Urothelium cell line (cell line): ENCODE data around the gene CSAG1.
"Not testable (repeated sequence)": the region's sequence is repeated elsewhere in the genome, so short reads cannot be mapped to it uniquely, and the experiment has no call there.

Experiments
- DNase-seq: peaks from one replicate; pipeline ENCODE4 v3.0.0; 2011; ENCODE audit warnings: low spot score, mixed read lengths
- FAIRE-seq: peaks from 2 replicates; lab custom pipeline; 2011; peaks lifted over from hg19 to GRCh38; lab: Jason Lieb, UNC

The CSAG1 gene

GRCh38 chrX:152733261-152733975 lies at the start of gene CSAG1, which contains the start of gene MAGEA12:
CSAG1 (minus strand) TSS chrX:152733721; CDS start chrX:152732460, 1,261 bp downstream.
MAGEA12 (plus strand) TSS chrX:152733757; CDS start chrX:152736162, 2,405 bp downstream.
- DNase-seq: no peak
- no peak for FAIRE-seq

GRCh38 chrX:152769549-152770289 lies 36.2 kb upstream of the CSAG1 start, which contains the start of gene MAGEA6:
MAGEA6 (minus strand) TSS chrX:152769689; CDS start chrX:152767650, 2,039 bp downstream.
- peak; percentile 79 for FAIRE-seq
- not testable (repeated sequence) for DNase-seq

- not testable (repeated sequence) for DNase-seq, FAIRE-seq
These were observed 33.0 kb upstream of the CSAG1 start for GRCh38 chrX:152766562-152766961.

- DNase-seq, FAIRE-seq: not testable (repeated sequence)
These were observed 28.1 kb upstream of the CSAG1 start for GRCh38 chrX:152761582-152761981.

GRCh38 chrX:152759544-152759943 lies 26.0 kb upstream of the CSAG1 start:
- not testable (repeated sequence) for DNase-seq, FAIRE-seq

- FAIRE-seq, DNase-seq: not testable (repeated sequence)
These were observed 25.4 kb upstream of the CSAG1 start, which contains the start of gene CSAG3 for GRCh38 chrX:152758918-152759317. CSAG3 (plus strand) TSS chrX:152759218.

GRCh38 chrX:152754871-152755270 lies 21.4 kb upstream of the CSAG1 start:
- not testable (repeated sequence) for FAIRE-seq, DNase-seq

- DNase-seq, FAIRE-seq: not testable (repeated sequence)
These were observed 20.4 kb upstream of the CSAG1 start, which contains the start of gene MAGEA2 for GRCh38 chrX:152753686-152754650. MAGEA2 (minus strand) TSS chrX:152753842; CDS start chrX:152751363, 2,479 bp downstream.

- FAIRE-seq: no peak
- DNase-seq: no peak
These were observed 5.0 kb upstream of the CSAG1 start for GRCh38 chrX:152738560-152738959.

GRCh38 chrX:152736528-152736927 lies 3.0 kb upstream of the CSAG1 start:
- DNase-seq, FAIRE-seq: not testable (repeated sequence)

- no peak for DNase-seq
- no peak for FAIRE-seq
These were observed 2.5 kb upstream of the CSAG1 start for GRCh38 chrX:152735860-152736511.

GRCh38 chrX:152735101-152735500 lies 1.6 kb upstream of the CSAG1 start:
- DNase-seq (no peak), FAIRE-seq (no peak)

- DNase-seq, FAIRE-seq: not testable (repeated sequence)
These were observed 780 bp upstream of the CSAG1 start for GRCh38 chrX:152734143-152734858.

GRCh38 chrX:152725409-152725808 lies 8.1 kb downstream of the CSAG1 start:
- FAIRE-seq (no peak), DNase-seq (no peak)

- FAIRE-seq: peak; percentile 93
- DNase-seq: not testable (repeated sequence)
These were observed 19.4 kb downstream of the CSAG1 start, which contains the start of gene MAGEA2B for GRCh38 chrX:152713815-152714787. MAGEA2B (plus strand) TSS chrX:152714628; CDS start chrX:152717107, 2,479 bp downstream.

- FAIRE-seq, DNase-seq: not testable (repeated sequence)
These were observed 20.3 kb downstream of the CSAG1 start for GRCh38 chrX:152713195-152713594.

GRCh38 chrX:152709173-152709572 lies 24.3 kb downstream of the CSAG1 start, which contains the start of gene CSAG2:
CSAG2 (minus strand) TSS chrX:152709273; CDS start chrX:152709112, 161 bp downstream.
- not testable (repeated sequence) for DNase-seq, FAIRE-seq
